ENCODE results near the gene DIRAS2.

Gene DIRAS2

GRCh38 chr9:90637626-90638025, 5.0 kb downstream of the DIRAS2 start:
- Histone ChIP-seq H3K4me3 (ENCODE audit: low read depth, low read length) (no peak overlapping the region), H3K27ac (ENCODE audit: extremely low read depth, low read depth, low read length) (no peak overlapping the region), H3K4me1 (ENCODE audit: control insufficient read depth, insufficient read depth, low read length) (no peaks in the 10 kb centered on the region), H3K9me3 (ENCODE audit: control insufficient read depth, insufficient read depth, low read depth, low read length) (no peaks in the 10 kb centered on the region), H3K36me3 (ENCODE audit: control insufficient read depth in 2 of 2, insufficient read depth in 1 of 2, low read length in 2 of 2) (no peaks in the 10 kb centered on the region)
- no peak for TF ChIP-seq ZFP37 (tag by site-specific recombination; IDR thresholded peaks at IDR 0.05)
- no peak for TF ChIP-seq ZNF169 (tag by site-specific recombination; IDR thresholded peaks at IDR 0.05)
- TF ChIP-seq ZNF23 (tag by site-specific recombination; IDR thresholded peaks at IDR 0.05; ENCODE audit: borderline replicate concordance) = no peak
- no peak for TF ChIP-seq GFI1B (tag by site-specific recombination; IDR thresholded peaks at IDR 0.05)
- TF ChIP-seq ZFP69B (tag by site-specific recombination; IDR thresholded peaks at IDR 0.05) = no peak
- TF ChIP-seq ZNF501 (tag by site-specific recombination; IDR thresholded peaks at IDR 0.05) = no peak
- TF ChIP-seq ZNF184 (tag by site-specific recombination; IDR thresholded peaks at IDR 0.05) = no peak
- TF ChIP-seq ZNF521 (tag by site-specific recombination; IDR thresholded peaks at IDR 0.05) = no peak
- TF ChIP-seq TRIM28 (IDR thresholded peaks at IDR 0.05; ENCODE audit: borderline replicate concordance, low read length) = no peak
- TF ChIP-seq REST (tag by site-specific recombination; IDR thresholded peaks at IDR 0.05) = no peak
- TF ChIP-seq PRDM6 (tag by site-specific recombination; IDR thresholded peaks at IDR 0.05) = no peak
- TF ChIP-seq ZNF274 (IDR thresholded peaks at IDR 0.05; ENCODE audit: low read length) = no peak
- no peak for TF ChIP-seq ZNF274 (tag by site-specific recombination; IDR thresholded peaks at IDR 0.05; ENCODE audit: borderline replicate concordance)
- no peak for TF ChIP-seq ZIC2 (tag by site-specific recombination; IDR thresholded peaks at IDR 0.05)
- TF ChIP-seq ZNF837 (tag by site-specific recombination; IDR thresholded peaks at IDR 0.05) = no peak
- TF ChIP-seq ZNF785 (tag by site-specific recombination; IDR thresholded peaks at IDR 0.05) = no peak
- no peak for TF ChIP-seq ZNF221 (tag by site-specific recombination; IDR thresholded peaks at IDR 0.05; ENCODE audit: borderline replicate concordance)
- no peak for TF ChIP-seq ZNF830 (tag by site-specific recombination; IDR thresholded peaks at IDR 0.05; ENCODE audit: low read depth)
- TF ChIP-seq ZNF138 (tag by site-specific recombination; IDR thresholded peaks at IDR 0.05; ENCODE audit: borderline replicate concordance) = no peak
- ChIA-PET CTCF (interaction anchor here (0.5 kb wide), 1 partner anchor 11 kb away, joined by 3 read pairs; no protein-coding TSS in a partner anchor), POLR2A (no interaction called here)

GRCh38 chr9:90632647-90633207, 9.9 kb downstream of the DIRAS2 start:
- ChIA-PET CTCF (no interaction called here), POLR2A (no interaction called here)
- no peak overlapping the region for H3K4me3 ChIP-seq (ENCODE audit: low read depth, low read length)
- H3K4me1 ChIP-seq (ENCODE audit: control insufficient read depth, insufficient read depth, low read length) = no peaks in the 10 kb centered on the region
- H3K9me3 ChIP-seq (ENCODE audit: control insufficient read depth, insufficient read depth, low read depth, low read length) = no peaks in the 10 kb centered on the region
- H3K36me3 ChIP-seq (ENCODE audit: control insufficient read depth in 2 of 2, insufficient read depth in 1 of 2, low read length in 2 of 2) = no peaks in the 10 kb centered on the region
- H3K27ac ChIP-seq (ENCODE audit: extremely low read depth, low read depth, low read length) = no peak overlapping the region
- TF ChIP-seq ZNF426 (tag by site-specific recombination; IDR thresholded peaks at IDR 0.05) = no peak
- TF ChIP-seq BCL11A (tag by site-specific recombination; IDR thresholded peaks at IDR 0.05; ENCODE audit: low read depth) = no peak
- TF ChIP-seq ZSCAN23 (tag by site-specific recombination; IDR thresholded peaks at IDR 0.05) = no peak
- TF ChIP-seq KLF1 (tag by site-specific recombination; IDR thresholded peaks at IDR 0.05) = no peak
- TF ChIP-seq ZNF530 (tag by site-specific recombination; IDR thresholded peaks at IDR 0.05; ENCODE audit: low read depth) = no peak
- no peak for TF ChIP-seq ZBTB1 (tag by site-specific recombination; IDR thresholded peaks at IDR 0.05)
- no peak for TF ChIP-seq ZNF747 (tag by site-specific recombination; IDR thresholded peaks at IDR 0.05)
- no peak for TF ChIP-seq ZNF785 (tag by site-specific recombination; IDR thresholded peaks at IDR 0.05)
- no peak for TF ChIP-seq HOXC10 (CRISPR knock-in tag; IDR thresholded peaks at IDR 0.05)
- no peak for TF ChIP-seq ATF2 (tag by site-specific recombination; IDR thresholded peaks at IDR 0.05; ENCODE audit: low read depth)
- TF ChIP-seq ZNF433 (tag by site-specific recombination; IDR thresholded peaks at IDR 0.05; ENCODE audit: low read depth) = no peak
- no peak for TF ChIP-seq SETDB1 (IDR thresholded peaks at IDR 0.05; ENCODE audit: insufficient read length, low read length)
- TF ChIP-seq TRIM28 (IDR thresholded peaks at IDR 0.05; ENCODE audit: borderline replicate concordance, low read length) = no peak
- TF ChIP-seq GLIS2 (tag by site-specific recombination; IDR thresholded peaks at IDR 0.05) = no peak
- no peak for TF ChIP-seq SALL2 (tag by site-specific recombination; IDR thresholded peaks at IDR 0.05; ENCODE audit: borderline replicate concordance)

Data from HEK293 (cell line).